AG09309 (cell line): ENCODE results near the gene ENOPH1.

Experiments used
- DNase-seq: peaks from one replicate; pipeline ENCODE4 v3.0.0-alpha.2; 2010; ENCODE audit warnings: low read depth
- H3K4me3 ChIP-seq: 2 replicates; pipeline ENCODE4 v1.5.1; 2011; ENCODE audit warnings: mild to moderate bottlenecking, low read depth, low read length, moderate library complexity; ENCODE audit not compliant: control insufficient read depth
- CTCF ChIP-seq: IDR thresholded peaks from 2 replicates; pipeline ENCODE4 v1.5.1; 2011; ENCODE audit warnings: mild to moderate bottlenecking, low read depth, low read length, inconsistent platforms; ENCODE audit not compliant: insufficient read depth, control insufficient read depth; ENCODE audit errors: missing control alignments

ENOPH1 gene

GRCh38 chr4:82428526-82428968, 1.8 kb upstream of the ENOPH1 start:
- no peak for DNase-seq
- TF ChIP-seq CTCF: no peak
- H3K4me3 ChIP-seq: peak overlapping the region; percentile 84

- peak; percentile 43 for DNase-seq
- TF ChIP-seq CTCF: peak; percentile 52
- peak overlapping the region; percentile 98 for H3K4me3 ChIP-seq
These were observed 1.2 kb upstream of the ENOPH1 start for GRCh38 chr4:82428969-82429727.

GRCh38 chr4:82429728-82430192, 630 bp upstream of the ENOPH1 start:
- no peak for DNase-seq
- H3K4me3 ChIP-seq: peak overlapping the region; percentile 98
- TF ChIP-seq CTCF: no peak

- no peak for TF ChIP-seq CTCF
- no peak for DNase-seq
- peak overlapping the region; percentile 98 for H3K4me3 ChIP-seq
These were observed 765 bp downstream of the ENOPH1 start for GRCh38 chr4:82430964-82431745.

GRCh38 chr4:82431831-82432230, 1.4 kb downstream of the ENOPH1 start:
- no peak for TF ChIP-seq CTCF
- DNase-seq: no peak
- no peak overlapping the region for H3K4me3 ChIP-seq

- H3K4me3 ChIP-seq: no peak overlapping the region
- DNase-seq: no peak
- no peak for TF ChIP-seq CTCF
These were observed 2.2 kb downstream of the ENOPH1 start for GRCh38 chr4:82432596-82432995.
